HepG2 (cell line): ENCODE measurements around the gene HYOU1. TPM values are rescaled to one million over a fixed set of nuclear protein-coding genes. Genes with fewer than 3 reads are reported as not detected.

Experiments used
- ATAC-seq: fragments of 200-7000 bp; cut with Tn5 transposase; 3 replicates; pipeline ENCODE4 v1.9.1; 2020; ENCODE audit warnings: mild to moderate bottlenecking, moderate library complexity
- BruUV-seq: library from RNA; stranded (reverse); fragments of 400-500 nt; replicated peaks from 2 replicates; lab custom pipeline; 2021; lab: Mats Ljungman, UMichigan
- CTCF ChIA-PET: fragments of 300-600 bp; formaldehyde crosslinking; extraction: SDS; loops from one replicate; lab custom pipeline; 2021; ENCODE audit warnings: low total read pairs, inconsistent platforms, low intra/inter-chr PET ratio; lab: Yijun Ruan, JAX
- POLR2A ChIA-PET: fragments of 350-600 bp; sonication (Branson Sonifier 250); formaldehyde crosslinking; loops from one replicate; lab custom pipeline; 2020; ENCODE audit warnings: antibody characterized with exemption, inconsistent platforms; lab: Yijun Ruan, JAX
- DNase-seq: peaks from one replicate; pipeline ENCODE4 v3.0.0-alpha.2; 2015; ENCODE audit warnings: low spot score
- FAIRE-seq: peaks from 3 replicates; lab custom pipeline; 2011; peaks lifted over from hg19 to GRCh38; lab: Jason Lieb, UNC
- H2AFZ ChIP-seq: one replicate; pipeline ENCODE4 v1.6.1; 2011; ENCODE audit warnings: low read length, inconsistent platforms
- H3K27ac ChIP-seq: fragments of 300-600 bp; 3 replicates; pipeline ENCODE4 v1.8.0; 2011; ENCODE audit warnings: mixed run types, mild to moderate bottlenecking, mixed read lengths, low read length, inconsistent platforms; ENCODE audit not compliant: insufficient read depth; ENCODE audit errors: extremely low read length
- H3K27me3 ChIP-seq, 2 experiments: fragments of 200-600 bp in 1 of 2; 2 replicates in 1 of 2; 3 replicates in 1 of 2; pipeline versions ENCODE4 v1.6.0 to v1.8.0; 2011; ENCODE audit warnings: low read length in 2 of 2, mild to moderate bottlenecking in 2 of 2, moderate library complexity in 2 of 2, inconsistent platforms in 1 of 2; ENCODE audit not compliant: insufficient read depth in 2 of 2, control insufficient read depth in 1 of 2
- H3K36me3 ChIP-seq, 2 experiments: fragments of 200-600 bp in 1 of 2; replicated peaks in 1 of 2; 2 replicates in 1 of 2; 3 replicates in 1 of 2; pipeline versions ENCODE4 v1.5.1 to v1.8.0; 2011; ENCODE audit warnings: low read length in 2 of 2, inconsistent platforms in 1 of 2; ENCODE audit not compliant: insufficient read depth in 2 of 2, control insufficient read depth in 1 of 2
- H3K4me1 ChIP-seq: 2 replicates; pipeline ENCODE4 v1.5.1; 2012; ENCODE audit warnings: low read length, inconsistent platforms; ENCODE audit not compliant: insufficient read depth
- H3K4me2 ChIP-seq: 2 replicates; pipeline ENCODE4 v1.6.0; 2011; ENCODE audit warnings: low read depth, low read length, inconsistent platforms
- H3K4me3 ChIP-seq, 3 experiments: fragments of 200-600 bp in 1 of 3; sonication (generic), shearing (Covaris generic) in 1 of 3; replicated peaks in 1 of 3; 2 replicates each; pipeline ENCODE4 v1.5.1; 2011 to 2016; ENCODE audit warnings: low read length in 3 of 3, inconsistent platforms in 2 of 3, low read depth in 2 of 3, mild to moderate bottlenecking in 2 of 3, control low read depth in 1 of 3, mixed read lengths in 1 of 3; ENCODE audit not compliant: insufficient read depth in 1 of 3
- H3K79me2 ChIP-seq: one replicate; pipeline ENCODE4 v1.6.1; 2011; ENCODE audit warnings: low read length, inconsistent platforms; ENCODE audit not compliant: insufficient read depth
- H3K9ac ChIP-seq: 2 replicates; pipeline ENCODE4 v1.6.0; 2011; ENCODE audit warnings: mild to moderate bottlenecking, low read depth, low read length, inconsistent platforms; ENCODE audit not compliant: insufficient read depth
- H3K9me3 ChIP-seq: 2 replicates; pipeline ENCODE4 v1.5.1; 2012; ENCODE audit warnings: mild to moderate bottlenecking, low read length
- H4K20me1 ChIP-seq: 2 replicates; pipeline ENCODE4 v1.6.0; 2011; ENCODE audit warnings: inconsistent platforms, mild to moderate bottlenecking, low read length, moderate library complexity; ENCODE audit not compliant: insufficient read depth
- JUN ChIP-seq: sonication (generic); formaldehyde crosslinking; IDR thresholded peaks from 2 replicates; pipeline ENCODE4 v1.4.0; 2020; ENCODE audit warnings: mild to moderate bottlenecking, missing genetic modification reagents
- ZNF205 ChIP-seq: IDR thresholded peaks from 2 replicates; pipeline ENCODE4 v1.6.1; 2018; ENCODE audit warnings: missing biosample characterization, missing genetic modification reagents
- ZNF883 ChIP-seq: sonication (generic); formaldehyde crosslinking; IDR thresholded peaks from 2 replicates; pipeline ENCODE4 v1.5.1; 2020; ENCODE audit warnings: mild to moderate bottlenecking, missing genetic modification reagents; ENCODE audit errors: not compliant biosample characterization
- WGBS: methylation state at CpG from one replicate; pipeline ENCODE4 v1.1.6; 2017; ENCODE audit warnings: low lambda C conversion rate; 5-methylcytosine and 5-hydroxymethylcytosine counted together
- in situ Hi-C: cut with HindIII; loops from 2 replicates; pipeline ENCODE4 v1.10.0; 2017; ENCODE audit warnings: low pct_unique_long_range_greater_than_20kb; ENCODE audit not compliant: extremely low pct_ligation_motif_present
- intact Hi-C: fragments of 100-400 bp; cut with micrococcal nuclease; formaldehyde crosslinking; loops from one replicate; pipeline ENCODE4 v1.10.0; 2022; ENCODE audit not compliant: unreplicated experiment
- polyA plus RNA-seq, 8 experiments: library from polyadenylated mRNA; depleted of rRNA in 3 of 8; stranded (reverse) in 7 of 8; unstranded in 1 of 8; fragments of >200 nt; fragmentation: Illumina TruSeq in 4 of 8; extraction: Trizol in 4 of 8; gene quantifications; 2 replicates each; pipeline versions ENCODE4 v1.2.1 to v1.2.3, GENCODE V29; 2011 to 2016; ENCODE audit warnings: low read depth in 4 of 8, missing spikeins in 1 of 8, mixed read lengths in 1 of 8; ENCODE audit not compliant: insufficient read depth in 1 of 8
- total RNA-seq, 5 experiments: library from RNA; depleted of rRNA; stranded (reverse); fragments of >200 nt; fragmentation: Illumina TruSeq; extraction: Trizol; gene quantifications; 2 replicates each; pipeline ENCODE4 v1.2.3, GENCODE V29; 2016; ENCODE audit warnings: low read depth in 1 of 5
- TF ChIP-seq, protein P1 (sequence below): sonication (generic); formaldehyde crosslinking; IDR thresholded peaks from 2 replicates; pipeline ENCODE4 v1.5.0; 2020; ENCODE audit warnings: missing genetic modification reagents
- TF ChIP-seq, protein P2 (sequence below): sonication (generic); formaldehyde crosslinking; IDR thresholded peaks from 2 replicates; pipeline ENCODE4 v1.4.0; 2020; ENCODE audit warnings: mild to moderate bottlenecking, missing genetic modification reagents
- TF ChIP-seq, protein P3 (sequence below): sonication (generic); formaldehyde crosslinking; IDR thresholded peaks from 2 replicates; pipeline ENCODE4 v1.4.0; 2020; ENCODE audit warnings: low read depth, missing genetic modification reagents
- TF ChIP-seq, protein P4 (sequence below): IDR thresholded peaks from 2 replicates; pipeline ENCODE4 v1.6.1; 2016; ENCODE audit warnings: mild to moderate bottlenecking
- TF ChIP-seq, protein P5 (sequence below): sonication (generic); formaldehyde crosslinking; IDR thresholded peaks from 2 replicates; pipeline ENCODE4 v1.4.0; 2020; ENCODE audit warnings: mild to moderate bottlenecking, missing genetic modification reagents

HYOU1 gene
- total and polyA plus RNA-seq, 2 of the 13 experiments (the other 11 are each of a cell fraction or from before 2014, with no cell fraction given), result 127 to 155 TPM

DNA sequence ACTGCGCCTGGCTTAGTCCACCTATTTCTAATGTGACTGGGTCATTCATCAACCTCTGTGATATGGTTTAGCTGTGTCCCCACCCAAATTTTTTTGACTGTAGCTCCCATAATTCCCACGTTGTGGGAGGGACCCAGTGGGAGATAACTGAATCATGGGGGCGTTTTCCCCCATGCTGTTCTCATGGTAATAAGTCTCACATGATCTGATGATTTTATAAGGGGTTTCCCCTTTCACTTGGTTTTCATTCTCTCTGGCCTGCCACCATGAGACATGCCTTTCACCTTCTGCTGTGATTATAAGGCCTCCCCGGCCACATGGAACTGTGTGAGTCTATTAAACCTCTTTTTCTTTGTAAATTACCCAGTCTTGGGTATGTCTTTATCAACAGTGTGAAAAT lies 50.3 kb downstream of the HYOU1 start (continued):
- TF ChIP-seq, protein P1, sequence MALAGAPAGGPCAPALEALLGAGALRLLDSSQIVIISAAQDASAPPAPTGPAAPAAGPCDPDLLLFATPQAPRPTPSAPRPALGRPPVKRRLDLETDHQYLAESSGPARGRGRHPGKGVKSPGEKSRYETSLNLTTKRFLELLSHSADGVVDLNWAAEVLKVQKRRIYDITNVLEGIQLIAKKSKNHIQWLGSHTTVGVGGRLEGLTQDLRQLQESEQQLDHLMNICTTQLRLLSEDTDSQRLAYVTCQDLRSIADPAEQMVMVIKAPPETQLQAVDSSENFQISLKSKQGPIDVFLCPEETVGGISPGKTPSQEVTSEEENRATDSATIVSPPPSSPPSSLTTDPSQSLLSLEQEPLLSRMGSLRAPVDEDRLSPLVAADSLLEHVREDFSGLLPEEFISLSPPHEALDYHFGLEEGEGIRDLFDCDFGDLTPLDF (CRISPR knock-in tag), result no peak
- TF ChIP-seq, protein P2, sequence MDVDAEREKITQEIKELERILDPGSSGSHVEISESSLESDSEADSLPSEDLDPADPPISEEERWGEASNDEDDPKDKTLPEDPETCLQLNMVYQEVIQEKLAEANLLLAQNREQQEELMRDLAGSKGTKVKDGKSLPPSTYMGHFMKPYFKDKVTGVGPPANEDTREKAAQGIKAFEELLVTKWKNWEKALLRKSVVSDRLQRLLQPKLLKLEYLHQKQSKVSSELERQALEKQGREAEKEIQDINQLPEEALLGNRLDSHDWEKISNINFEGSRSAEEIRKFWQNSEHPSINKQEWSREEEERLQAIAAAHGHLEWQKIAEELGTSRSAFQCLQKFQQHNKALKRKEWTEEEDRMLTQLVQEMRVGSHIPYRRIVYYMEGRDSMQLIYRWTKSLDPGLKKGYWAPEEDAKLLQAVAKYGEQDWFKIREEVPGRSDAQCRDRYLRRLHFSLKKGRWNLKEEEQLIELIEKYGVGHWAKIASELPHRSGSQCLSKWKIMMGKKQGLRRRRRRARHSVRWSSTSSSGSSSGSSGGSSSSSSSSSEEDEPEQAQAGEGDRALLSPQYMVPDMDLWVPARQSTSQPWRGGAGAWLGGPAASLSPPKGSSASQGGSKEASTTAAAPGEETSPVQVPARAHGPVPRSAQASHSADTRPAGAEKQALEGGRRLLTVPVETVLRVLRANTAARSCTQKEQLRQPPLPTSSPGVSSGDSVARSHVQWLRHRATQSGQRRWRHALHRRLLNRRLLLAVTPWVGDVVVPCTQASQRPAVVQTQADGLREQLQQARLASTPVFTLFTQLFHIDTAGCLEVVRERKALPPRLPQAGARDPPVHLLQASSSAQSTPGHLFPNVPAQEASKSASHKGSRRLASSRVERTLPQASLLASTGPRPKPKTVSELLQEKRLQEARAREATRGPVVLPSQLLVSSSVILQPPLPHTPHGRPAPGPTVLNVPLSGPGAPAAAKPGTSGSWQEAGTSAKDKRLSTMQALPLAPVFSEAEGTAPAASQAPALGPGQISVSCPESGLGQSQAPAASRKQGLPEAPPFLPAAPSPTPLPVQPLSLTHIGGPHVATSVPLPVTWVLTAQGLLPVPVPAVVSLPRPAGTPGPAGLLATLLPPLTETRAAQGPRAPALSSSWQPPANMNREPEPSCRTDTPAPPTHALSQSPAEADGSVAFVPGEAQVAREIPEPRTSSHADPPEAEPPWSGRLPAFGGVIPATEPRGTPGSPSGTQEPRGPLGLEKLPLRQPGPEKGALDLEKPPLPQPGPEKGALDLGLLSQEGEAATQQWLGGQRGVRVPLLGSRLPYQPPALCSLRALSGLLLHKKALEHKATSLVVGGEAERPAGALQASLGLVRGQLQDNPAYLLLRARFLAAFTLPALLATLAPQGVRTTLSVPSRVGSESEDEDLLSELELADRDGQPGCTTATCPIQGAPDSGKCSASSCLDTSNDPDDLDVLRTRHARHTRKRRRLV, result no peak
- no peak for TF ChIP-seq ZNF205

DNA sequence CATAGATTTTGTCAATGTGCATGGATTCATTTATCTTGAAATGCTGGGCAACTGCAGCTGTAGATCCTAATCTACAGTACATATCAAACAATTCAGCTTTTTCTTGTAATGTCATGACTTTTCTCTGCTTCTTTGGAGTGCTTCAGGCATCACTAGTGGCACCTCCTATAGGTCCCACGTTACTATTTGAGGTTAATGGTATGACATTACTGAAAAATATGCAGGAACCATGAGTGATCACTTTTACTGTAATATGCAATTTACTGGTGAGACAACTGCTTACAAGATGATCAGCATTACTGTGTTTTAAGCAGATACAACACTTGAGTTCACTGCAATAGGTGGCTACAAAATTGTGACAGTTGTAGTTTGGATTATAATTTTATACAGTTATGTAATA lies 56.1 kb downstream of the HYOU1 start:
- Histone ChIP-seq H3K79me2 (peaks cover 35% of the 10 kb centered on the region), H3K9me3 (no peaks in the 10 kb centered on the region), H3K27me3 (no peaks in the 10 kb centered on the region; a peak in 1 of 5 replicates), H3K4me3 (no peak overlapping the region), H4K20me1 (no peaks in the 10 kb centered on the region), H3K4me1 (peaks cover 36% of the 10 kb centered on the region), H2AFZ (no peak overlapping the region), H3K27ac (no peak overlapping the region), H3K9ac (no peak overlapping the region), H3K36me3 (peaks cover 7 to 17% of the 10 kb centered on the region in 2 experiments; a peak in 3 of 5 replicates), H3K4me2 (no peak overlapping the region)
- no peak for DNase-seq
- POLR2A ChIA-PET, result no interaction called here
- no peak for FAIRE-seq
- TSS peak; percentile 27 for BruUV-seq
- CTCF ChIA-PET, result no interaction called here
- ATAC-seq, result no peak
- 81% methylated on average over 1 of the region's 1 CpG for WGBS
- in situ Hi-C loops (no loop called here), intact Hi-C loops (no loop called here)
- TF ChIP-seq, protein P3, sequence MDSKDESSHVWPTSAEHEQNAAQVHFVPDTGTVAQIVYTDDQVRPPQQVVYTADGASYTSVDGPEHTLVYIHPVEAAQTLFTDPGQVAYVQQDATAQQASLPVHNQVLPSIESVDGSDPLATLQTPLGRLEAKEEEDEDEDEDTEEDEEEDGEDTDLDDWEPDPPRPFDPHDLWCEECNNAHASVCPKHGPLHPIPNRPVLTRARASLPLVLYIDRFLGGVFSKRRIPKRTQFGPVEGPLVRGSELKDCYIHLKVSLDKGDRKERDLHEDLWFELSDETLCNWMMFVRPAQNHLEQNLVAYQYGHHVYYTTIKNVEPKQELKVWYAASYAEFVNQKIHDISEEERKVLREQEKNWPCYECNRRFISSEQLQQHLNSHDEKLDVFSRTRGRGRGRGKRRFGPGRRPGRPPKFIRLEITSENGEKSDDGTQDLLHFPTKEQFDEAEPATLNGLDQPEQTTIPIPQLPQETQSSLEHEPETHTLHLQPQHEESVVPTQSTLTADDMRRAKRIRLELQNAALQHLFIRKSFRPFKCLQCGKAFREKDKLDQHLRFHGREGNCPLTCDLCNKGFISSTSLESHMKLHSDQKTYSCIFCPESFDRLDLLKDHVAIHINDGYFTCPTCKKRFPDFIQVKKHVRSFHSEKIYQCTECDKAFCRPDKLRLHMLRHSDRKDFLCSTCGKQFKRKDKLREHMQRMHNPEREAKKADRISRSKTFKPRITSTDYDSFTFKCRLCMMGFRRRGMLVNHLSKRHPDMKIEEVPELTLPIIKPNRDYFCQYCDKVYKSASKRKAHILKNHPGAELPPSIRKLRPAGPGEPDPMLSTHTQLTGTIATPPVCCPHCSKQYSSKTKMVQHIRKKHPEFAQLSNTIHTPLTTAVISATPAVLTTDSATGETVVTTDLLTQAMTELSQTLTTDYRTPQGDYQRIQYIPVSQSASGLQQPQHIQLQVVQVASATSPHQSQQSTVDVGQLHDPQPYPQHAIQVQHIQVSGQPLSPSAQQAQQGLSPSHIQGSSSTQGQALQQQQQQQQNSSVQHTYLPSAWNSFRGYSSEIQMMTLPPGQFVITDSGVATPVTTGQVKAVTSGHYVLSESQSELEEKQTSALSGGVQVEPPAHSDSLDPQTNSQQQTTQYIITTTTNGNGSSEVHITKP, result no peak
- TF ChIP-seq, protein P4, sequence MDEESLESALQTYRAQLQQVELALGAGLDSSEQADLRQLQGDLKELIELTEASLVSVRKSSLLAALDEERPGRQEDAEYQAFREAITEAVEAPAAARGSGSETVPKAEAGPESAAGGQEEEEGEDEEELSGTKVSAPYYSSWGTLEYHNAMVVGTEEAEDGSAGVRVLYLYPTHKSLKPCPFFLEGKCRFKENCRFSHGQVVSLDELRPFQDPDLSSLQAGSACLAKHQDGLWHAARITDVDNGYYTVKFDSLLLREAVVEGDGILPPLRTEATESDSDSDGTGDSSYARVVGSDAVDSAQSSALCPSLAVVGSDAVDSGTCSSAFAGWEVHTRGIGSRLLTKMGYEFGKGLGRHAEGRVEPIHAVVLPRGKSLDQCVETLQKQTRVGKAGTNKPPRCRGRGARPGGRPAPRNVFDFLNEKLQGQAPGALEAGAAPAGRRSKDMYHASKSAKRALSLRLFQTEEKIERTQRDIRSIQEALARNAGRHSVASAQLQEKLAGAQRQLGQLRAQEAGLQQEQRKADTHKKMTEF (CRISPR knock-in tag), result no peak
- no peak for TF ChIP-seq JUN (CRISPR knock-in tag)
- no peak for TF ChIP-seq ZNF883 (CRISPR knock-in tag)
- TF ChIP-seq, protein P5, sequence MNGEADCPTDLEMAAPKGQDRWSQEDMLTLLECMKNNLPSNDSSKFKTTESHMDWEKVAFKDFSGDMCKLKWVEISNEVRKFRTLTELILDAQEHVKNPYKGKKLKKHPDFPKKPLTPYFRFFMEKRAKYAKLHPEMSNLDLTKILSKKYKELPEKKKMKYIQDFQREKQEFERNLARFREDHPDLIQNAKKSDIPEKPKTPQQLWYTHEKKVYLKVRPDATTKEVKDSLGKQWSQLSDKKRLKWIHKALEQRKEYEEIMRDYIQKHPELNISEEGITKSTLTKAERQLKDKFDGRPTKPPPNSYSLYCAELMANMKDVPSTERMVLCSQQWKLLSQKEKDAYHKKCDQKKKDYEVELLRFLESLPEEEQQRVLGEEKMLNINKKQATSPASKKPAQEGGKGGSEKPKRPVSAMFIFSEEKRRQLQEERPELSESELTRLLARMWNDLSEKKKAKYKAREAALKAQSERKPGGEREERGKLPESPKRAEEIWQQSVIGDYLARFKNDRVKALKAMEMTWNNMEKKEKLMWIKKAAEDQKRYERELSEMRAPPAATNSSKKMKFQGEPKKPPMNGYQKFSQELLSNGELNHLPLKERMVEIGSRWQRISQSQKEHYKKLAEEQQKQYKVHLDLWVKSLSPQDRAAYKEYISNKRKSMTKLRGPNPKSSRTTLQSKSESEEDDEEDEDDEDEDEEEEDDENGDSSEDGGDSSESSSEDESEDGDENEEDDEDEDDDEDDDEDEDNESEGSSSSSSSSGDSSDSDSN (CRISPR knock-in tag), result no peak
